Measurements from ENCODE around the gene KCNC4. TPM values are rescaled to one million over a fixed set of nuclear protein-coding genes. Genes with fewer than 3 reads are reported as not detected.

KCNC4 gene
- total RNA-seq (10 to 100 TPM; 11.9 to 12.7 TPM), polyA plus RNA-seq (1 to 10 TPM in 2 of 3 donors, under 1 TPM in 1; 0.90 to 3.1 (median 1.9) TPM), total RNA-seq (11.7 to 38.9 (median 25.7) reads per million in 6 experiments)

- POLR2A ChIA-PET = interaction anchor here (0.6 to 7.6 kb wide), 11 partner anchors 10 to 1548 kb away, joined by 3 to 136 read pairs (median 4); partner anchors contain the start of genes AHCYL1 and RBM15
- ATAC-seq (peak; percentile 82 to 88), DNase-seq (peak; percentile 78 to 96 (median 90))
- Mint-ChIP-seq H3K36me3 (no peaks in the 10 kb centered on the region), H3K9me3 (no peaks in the 10 kb centered on the region), H3K27ac (peak within 1 kb of the TSS; percentile 88 to 97 (median 96)), H3K4me3 (peak within 1 kb of the TSS; percentile 84 to 94 (median 90)), H3K27me3 (no peaks in the 10 kb centered on the region), H3K4me1 (peaks cover 41 to 66% (median 54%) of the 10 kb centered on the region in 4 donors)
Observed at GRCh38 chr1:110209715-110210603, at the start of gene KCNC4. Gene KCNC4, plus strand, starts transcription at chr1:110210314. Its CDS starts 1,186 bp downstream, at chr1:110211500.

DNA sequence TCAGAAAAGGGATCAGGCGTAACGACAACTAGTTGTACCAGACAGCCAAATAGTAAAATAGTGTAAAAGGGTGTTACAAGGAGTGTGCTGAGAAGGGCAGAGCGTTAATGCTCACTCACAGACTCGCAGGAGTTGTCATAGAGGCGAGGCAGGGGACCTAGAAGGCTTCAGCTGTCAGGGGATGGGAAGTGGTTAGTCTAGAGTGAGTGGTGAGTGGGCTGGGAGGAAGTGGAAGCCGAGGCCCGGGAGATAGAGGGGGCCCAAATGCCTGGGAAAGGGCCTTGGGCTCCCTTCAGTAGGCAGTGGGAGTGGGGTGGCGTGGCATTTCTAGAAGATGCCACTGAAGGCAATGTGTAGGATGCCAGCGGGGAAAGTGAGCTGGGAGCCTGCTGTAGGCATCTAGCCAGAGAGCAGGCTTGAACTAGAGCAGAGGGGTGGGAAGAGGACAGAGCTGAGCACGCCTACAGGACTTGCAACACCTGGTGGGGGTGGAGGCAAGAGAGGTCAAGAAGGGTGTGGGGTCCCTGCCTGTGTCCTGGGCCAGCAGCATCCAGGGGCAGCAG, 49.5 kb upstream of the KCNC4 start:
- POLR2A ChIA-PET = no interaction called here
- ATAC-seq (no peak), DNase-seq (peak in 1 of 10 donors; percentile 27)
- Mint-ChIP-seq H3K4me3 (no peak overlapping the region), H3K27me3 (peaks cover 23 to 31% (median 26%) of the 10 kb centered on the region in 5 donors), H3K27ac (peak overlapping the region in 1 of 10 donors; percentile 44), H3K9me3 (peaks cover 0 to 19% (median 7%) of the 10 kb centered on the region in 9 donors), H3K4me1 (peaks cover 0 to 7% (median 3%) of the 10 kb centered on the region in 4 donors), H3K36me3 (peaks cover 0 to 14% (median 3%) of the 10 kb centered on the region in 3 donors)

DNA sequence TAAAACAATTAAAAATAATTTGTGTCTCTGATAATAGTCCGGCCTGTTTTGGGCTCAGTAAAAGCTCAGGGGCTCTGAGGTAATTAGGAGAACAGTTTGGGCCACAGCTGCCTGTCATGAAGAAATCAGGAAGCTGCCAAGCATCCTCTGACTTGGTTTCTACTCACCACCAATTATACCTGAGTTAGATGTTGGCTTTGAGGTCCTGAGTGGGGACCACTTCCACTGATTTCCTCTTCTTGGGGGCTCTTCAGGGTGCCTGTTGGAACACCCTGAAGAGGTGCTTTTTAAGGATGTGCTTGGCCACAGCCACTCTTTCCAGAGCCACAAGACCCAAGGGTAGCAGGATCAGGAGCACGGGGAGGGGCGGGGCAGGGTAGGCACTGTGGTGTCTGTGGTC, 48.9 kb upstream of the KCNC4 start:
- DNase-seq (peak in 1 of 10 donors; percentile 8), ATAC-seq (no peak)
- no peak overlapping the region for H3K27ac Mint-ChIP-seq
- POLR2A ChIA-PET = no interaction called here
- peaks cover 0 to 12% (median 3%) of the 10 kb centered on the region in 3 donors for H3K36me3 Mint-ChIP-seq
- H3K4me3 Mint-ChIP-seq = no peak overlapping the region
- H3K9me3 Mint-ChIP-seq = peaks cover 0 to 19% (median 7%) of the 10 kb centered on the region in 9 donors
- peaks cover 0 to 7% (median 3%) of the 10 kb centered on the region in 4 donors for H3K4me1 Mint-ChIP-seq
- H3K27me3 Mint-ChIP-seq = peaks cover 20 to 28% (median 21%) of the 10 kb centered on the region in 5 donors

- DNase-seq (no peak), ATAC-seq (no peak)
- H3K36me3 Mint-ChIP-seq = peaks cover 0 to 6% (median 3%) of the 10 kb centered on the region in 3 donors
- peaks cover 0 to 19% (median 6%) of the 10 kb centered on the region in 9 donors for H3K9me3 Mint-ChIP-seq
- H3K4me3 Mint-ChIP-seq = no peak overlapping the region
- POLR2A ChIA-PET = no interaction called here
- peaks cover 13 to 21% (median 15%) of the 10 kb centered on the region in 5 donors for H3K27me3 Mint-ChIP-seq
- H3K4me1 Mint-ChIP-seq = peaks cover 0 to 7% (median 3%) of the 10 kb centered on the region in 4 donors
- H3K27ac Mint-ChIP-seq = no peak overlapping the region
Observed at GRCh38 chr1:110161849-110162248, 48.3 kb upstream of the KCNC4 start.

DNA sequence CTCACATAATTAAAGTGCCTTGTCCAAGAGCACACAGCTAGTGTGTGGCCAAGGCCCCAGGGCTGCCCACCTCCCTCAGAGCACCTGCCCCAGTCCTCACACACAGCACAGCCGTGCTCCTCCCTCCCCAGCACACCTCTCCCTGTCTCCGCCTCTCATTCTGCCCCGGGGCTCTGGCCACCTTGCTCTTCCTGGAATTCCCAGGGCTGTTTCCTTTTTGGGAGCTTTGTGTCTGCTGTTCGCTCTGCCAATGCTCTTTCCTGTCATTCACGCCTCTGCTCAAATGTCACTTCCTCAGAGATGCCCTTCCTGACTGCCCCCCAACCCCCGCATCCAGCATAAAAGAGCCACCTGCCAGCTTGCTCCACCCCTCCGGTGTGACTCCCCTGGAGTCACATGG, 46.5 kb upstream of the KCNC4 start:
- no peak for DNase-seq
- no peak overlapping the region for H3K4me3 Mint-ChIP-seq
- H3K27me3 Mint-ChIP-seq = peaks cover 0 to 13% (median 9%) of the 10 kb centered on the region in 5 donors

DNA sequence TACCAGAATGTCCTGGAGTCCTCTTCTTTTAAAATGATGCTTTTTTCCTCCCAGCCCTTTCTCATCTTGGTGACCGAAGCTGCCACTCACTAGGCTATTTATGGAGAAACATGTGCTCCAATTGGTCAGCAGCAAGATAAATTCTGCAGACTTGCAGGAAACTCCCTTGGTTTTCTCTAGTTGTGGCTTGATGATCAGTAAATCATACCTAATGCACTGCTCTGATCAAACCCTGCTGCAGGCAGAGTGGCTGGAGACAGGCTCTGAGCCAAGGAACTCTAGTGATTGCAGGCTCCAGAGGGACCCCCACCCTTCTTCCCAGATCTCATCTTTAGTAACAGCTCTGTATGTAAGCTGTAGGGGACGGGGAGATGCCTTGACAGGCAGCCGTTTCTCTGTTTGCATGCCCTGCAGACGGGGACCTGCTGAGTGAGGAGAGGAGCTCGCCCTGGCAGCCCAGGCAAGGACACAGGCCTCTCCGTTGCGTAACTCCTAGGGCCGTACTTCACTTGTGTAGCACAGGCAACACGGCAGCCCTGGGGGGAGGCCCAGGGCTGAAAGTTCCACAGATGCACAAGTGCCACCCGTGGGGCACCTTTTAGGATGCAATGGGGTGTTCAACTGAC, 45.3 kb upstream of the KCNC4 start:
- POLR2A ChIA-PET = interaction anchor here (0.5 kb wide), 1 partner anchor 1701 kb away, joined by 3 read pairs; no protein-coding TSS in a partner anchor
- H3K36me3 Mint-ChIP-seq = peaks cover 0 to 3% (median 0%) of the 10 kb centered on the region in 3 donors
- H3K4me3 Mint-ChIP-seq = no peak overlapping the region
- H3K4me1 Mint-ChIP-seq = peaks cover 0 to 7% (median 3%) of the 10 kb centered on the region in 4 donors
- peaks cover 0 to 13% (median 7%) of the 10 kb centered on the region in 5 donors for H3K27me3 Mint-ChIP-seq
- no peak overlapping the region for H3K27ac Mint-ChIP-seq
- ATAC-seq (no peak), DNase-seq (peak in 1 of 10 donors; percentile 15)
- peaks cover 0 to 15% (median 0%) of the 10 kb centered on the region in 9 donors for H3K9me3 Mint-ChIP-seq

More for the DNA sequence above, 46.5 kb upstream of the KCNC4 start:
- no peak for ATAC-seq
- Mint-ChIP-seq H3K9me3 (peaks cover 0 to 15% (median 0%) of the 10 kb centered on the region in 9 donors), H3K27ac (no peak overlapping the region), H3K36me3 (peaks cover 0 to 3% (median 0%) of the 10 kb centered on the region in 3 donors), H3K4me1 (peaks cover 0 to 7% (median 3%) of the 10 kb centered on the region in 4 donors)
- POLR2A ChIA-PET = no interaction called here

DNA sequence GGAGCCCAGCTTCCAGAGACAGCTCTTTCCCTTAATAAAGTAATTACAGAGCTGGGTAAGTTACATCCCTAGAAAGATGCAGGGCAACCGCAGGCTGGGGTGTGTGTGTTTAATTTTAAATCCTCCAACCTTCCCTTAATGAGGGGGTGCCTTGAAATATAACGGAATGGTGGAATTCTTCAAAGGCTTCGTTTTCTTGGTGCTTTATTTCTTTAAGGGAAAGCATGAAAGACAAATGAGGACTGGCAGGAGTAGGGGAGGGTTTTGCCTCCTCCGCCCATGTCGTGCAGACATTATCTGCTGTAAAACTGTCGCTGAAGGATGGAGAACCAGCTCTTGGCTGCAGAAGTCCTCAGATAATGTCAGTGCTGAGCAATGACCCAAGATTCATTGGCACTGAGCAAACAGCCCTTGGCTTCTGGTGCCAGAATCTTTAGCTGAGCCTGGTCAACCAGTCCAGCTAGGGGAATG, 44.3 kb upstream of the KCNC4 start:
- Mint-ChIP-seq H3K4me1 (peaks cover 0 to under 1% (median 0%) of the 10 kb centered on the region in 4 donors), H3K27me3 (peaks cover 0 to 17% (median 2%) of the 10 kb centered on the region in 5 donors), H3K9me3 (peaks cover 0 to 8% (median 0%) of the 10 kb centered on the region in 9 donors), H3K27ac (no peak overlapping the region), H3K36me3 (peaks cover 0 to under 1% (median 0%) of the 10 kb centered on the region in 3 donors), H3K4me3 (no peak overlapping the region)
- ATAC-seq (no peak), DNase-seq (peak in 1 of 10 donors; percentile 16)
- POLR2A ChIA-PET = interaction anchor here (0.7 kb wide), 1 partner anchor 330 kb away, joined by 4 read pairs; no protein-coding TSS in a partner anchor

DNA sequence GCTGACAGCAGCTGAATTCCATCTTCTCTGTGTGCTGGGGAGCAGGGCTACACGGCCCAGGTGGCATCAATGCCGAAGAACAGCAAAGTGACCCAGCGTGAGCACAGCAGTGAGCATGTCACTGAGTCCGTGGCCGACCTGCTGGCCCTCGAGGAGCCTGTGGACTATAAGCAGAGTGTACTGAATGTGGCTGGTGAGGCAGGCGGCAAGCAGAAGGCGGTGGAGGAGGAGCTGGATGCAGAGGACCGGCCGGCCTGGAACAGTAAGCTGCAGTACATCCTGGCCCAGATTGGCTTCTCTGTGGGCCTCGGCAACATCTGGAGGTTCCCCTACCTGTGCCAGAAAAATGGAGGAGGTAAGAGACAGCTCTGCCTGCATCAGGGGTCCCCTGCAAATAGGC, 43.3 kb upstream of the KCNC4 start:
- DNase-seq = no peak
- H3K36me3 Mint-ChIP-seq = no peaks in the 10 kb centered on the region
- no peaks in the 10 kb centered on the region for H3K4me1 Mint-ChIP-seq
- no peak overlapping the region for H3K27ac Mint-ChIP-seq
- ATAC-seq = no peak
- peaks cover 2 to 20% (median 3%) of the 10 kb centered on the region in 5 donors for H3K27me3 Mint-ChIP-seq
- no peak overlapping the region for H3K4me3 Mint-ChIP-seq
- POLR2A ChIA-PET = no interaction called here
- H3K9me3 Mint-ChIP-seq = peaks cover 0 to 2% (median 0%) of the 10 kb centered on the region in 9 donors

GRCh38 chr1:110170766-110171733, 39.1 kb upstream of the KCNC4 start:
- Mint-ChIP-seq H3K4me1 (no peaks in the 10 kb centered on the region), H3K36me3 (no peaks in the 10 kb centered on the region)

DNA sequence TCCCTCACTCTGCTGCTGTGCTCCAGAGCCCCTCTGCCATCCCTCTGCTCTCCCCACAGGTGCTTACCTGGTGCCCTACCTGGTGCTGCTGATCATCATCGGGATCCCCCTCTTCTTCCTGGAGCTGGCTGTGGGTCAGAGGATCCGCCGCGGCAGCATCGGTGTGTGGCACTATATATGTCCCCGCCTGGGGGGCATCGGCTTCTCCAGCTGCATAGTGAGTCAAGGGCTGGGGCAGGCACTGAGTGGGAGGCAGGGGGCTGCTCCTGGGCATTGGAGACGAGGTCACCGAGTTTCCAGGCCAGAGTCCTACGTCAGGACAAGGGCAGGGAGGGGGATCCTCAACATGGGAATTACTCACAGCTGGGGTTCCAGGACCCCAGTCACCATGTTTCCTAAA, 38.1 kb upstream of the KCNC4 start:
- ATAC-seq (no peak), DNase-seq (peak in 1 of 10 donors; percentile 52)
- Mint-ChIP-seq H3K4me1 (no peaks in the 10 kb centered on the region), H3K9me3 (no peaks in the 10 kb centered on the region), H3K4me3 (no peak overlapping the region), H3K27me3 (peaks cover 2 to 24% (median 17%) of the 10 kb centered on the region in 5 donors), H3K27ac (no peak overlapping the region), H3K36me3 (no peaks in the 10 kb centered on the region)
- POLR2A ChIA-PET = no interaction called here

More at GRCh38 chr1:110170766-110171733, 39.1 kb upstream of the KCNC4 start:
- no peaks in the 10 kb centered on the region for H3K9me3 Mint-ChIP-seq
- no peak for ATAC-seq
- DNase-seq = peak in 1 of 10 donors; percentile 43
- POLR2A ChIA-PET = no interaction called here
- H3K4me3 Mint-ChIP-seq = no peak overlapping the region
- H3K27ac Mint-ChIP-seq = peak overlapping the region in 1 of 10 donors; percentile 29
- H3K27me3 Mint-ChIP-seq = peaks cover 2 to 20% (median 13%) of the 10 kb centered on the region in 5 donors

- Mint-ChIP-seq H3K9me3 (peaks cover 0 to 3% (median 0%) of the 10 kb centered on the region in 9 donors), H3K4me3 (no peak overlapping the region), H3K4me1 (no peaks in the 10 kb centered on the region), H3K27ac (no peak overlapping the region), H3K36me3 (no peaks in the 10 kb centered on the region), H3K27me3 (peaks cover 2 to 24% (median 17%) of the 10 kb centered on the region in 5 donors)
- DNase-seq (peak in 1 of 10 donors; percentile 14), ATAC-seq (no peak)
- POLR2A ChIA-PET = no interaction called here
Observed at GRCh38 chr1:110173466-110174105, 36.5 kb upstream of the KCNC4 start.
